ENCODE results near the gene ROBO2.

- TF ChIP-seq, protein P1, sequence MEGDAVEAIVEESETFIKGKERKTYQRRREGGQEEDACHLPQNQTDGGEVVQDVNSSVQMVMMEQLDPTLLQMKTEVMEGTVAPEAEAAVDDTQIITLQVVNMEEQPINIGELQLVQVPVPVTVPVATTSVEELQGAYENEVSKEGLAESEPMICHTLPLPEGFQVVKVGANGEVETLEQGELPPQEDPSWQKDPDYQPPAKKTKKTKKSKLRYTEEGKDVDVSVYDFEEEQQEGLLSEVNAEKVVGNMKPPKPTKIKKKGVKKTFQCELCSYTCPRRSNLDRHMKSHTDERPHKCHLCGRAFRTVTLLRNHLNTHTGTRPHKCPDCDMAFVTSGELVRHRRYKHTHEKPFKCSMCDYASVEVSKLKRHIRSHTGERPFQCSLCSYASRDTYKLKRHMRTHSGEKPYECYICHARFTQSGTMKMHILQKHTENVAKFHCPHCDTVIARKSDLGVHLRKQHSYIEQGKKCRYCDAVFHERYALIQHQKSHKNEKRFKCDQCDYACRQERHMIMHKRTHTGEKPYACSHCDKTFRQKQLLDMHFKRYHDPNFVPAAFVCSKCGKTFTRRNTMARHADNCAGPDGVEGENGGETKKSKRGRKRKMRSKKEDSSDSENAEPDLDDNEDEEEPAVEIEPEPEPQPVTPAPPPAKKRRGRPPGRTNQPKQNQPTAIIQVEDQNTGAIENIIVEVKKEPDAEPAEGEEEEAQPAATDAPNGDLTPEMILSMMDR (conservative IDR thresholded peaks at IDR 0.05 in 1 of 2, IDR thresholded peaks at IDR 0.05 in 1 of 2; ENCODE audit: extremely low read depth in 1 of 2, insufficient read depth in 1 of 2, low read depth in 1 of 2, low read length in 2 of 2), result no peak
- TF ChIP-seq EZH2 (IDR thresholded peaks at IDR 0.05; ENCODE audit: borderline replicate concordance, low read length), result no peak
Observed at GRCh38 chr3:77342688-77343087, 302.8 kb downstream of the ROBO2 start.
